ENCODE measurements around the gene SWAP70.

SWAP70 gene

GRCh38 chr11:9657531-9657930, 6.3 kb upstream of the SWAP70 start:
- DNase-seq (ENCODE audit: low spot score), result no peak
- ChIA-PET POLR2A (ENCODE audit: low non-redundant PET) (no interaction called here), CTCF (no interaction called here)
- no peak for TF ChIP-seq CTCF (conservative IDR thresholded peaks at IDR 0.05; ENCODE audit: low read depth)
- no peak overlapping the region for H3K27ac ChIP-seq

- no peak overlapping the region for H3K27ac ChIP-seq
- peak; percentile 20 for DNase-seq (ENCODE audit: low spot score)
- TF ChIP-seq CTCF (conservative IDR thresholded peaks at IDR 0.05; ENCODE audit: low read depth), result no peak
- CTCF ChIA-PET, result interaction anchor here (0.7 kb wide), 1 partner anchor 746 kb away, joined by 11 read pairs; no protein-coding TSS in a partner anchor
- POLR2A ChIA-PET (ENCODE audit: low non-redundant PET), result no interaction called here
Observed at GRCh38 chr11:9660886-9661285, 3.0 kb upstream of the SWAP70 start.

- ChIA-PET CTCF (no interaction called here), POLR2A (ENCODE audit: low non-redundant PET) (no interaction called here)
- DNase-seq (ENCODE audit: low spot score), result no peak
- no peak overlapping the region for H3K27ac ChIP-seq
- no peak for TF ChIP-seq CTCF (conservative IDR thresholded peaks at IDR 0.05; ENCODE audit: low read depth)
Observed at GRCh38 chr11:9662273-9662672, 1.6 kb upstream of the SWAP70 start.

GRCh38 chr11:9664276-9665171, 647 bp downstream of the SWAP70 start:
- TF ChIP-seq CTCF (conservative IDR thresholded peaks at IDR 0.05; ENCODE audit: low read depth), result no peak
- POLR2A ChIA-PET (ENCODE audit: low non-redundant PET), result interaction anchor here (0.7 kb wide), 1 partner anchor 94 kb away, joined by 3 read pairs; no protein-coding TSS in a partner anchor
- peak; percentile 52 for DNase-seq (ENCODE audit: low spot score)
- peak overlapping the region; percentile 88 for H3K27ac ChIP-seq
- CTCF ChIA-PET, result interaction anchor here (0.7 to 1.5 kb wide), 3 partner anchors 51 to 644 kb away, joined by 3 to 6 read pairs (median 4); no protein-coding TSS in a partner anchor

GRCh38 chr11:9665749-9666148, 1.9 kb downstream of the SWAP70 start:
- no peak for TF ChIP-seq CTCF (conservative IDR thresholded peaks at IDR 0.05; ENCODE audit: low read depth)
- H3K27ac ChIP-seq, result no peak overlapping the region
- POLR2A ChIA-PET (ENCODE audit: low non-redundant PET), result no interaction called here
- no peak for DNase-seq (ENCODE audit: low spot score)
- CTCF ChIA-PET, result interaction anchor here (0.7 kb wide), 1 partner anchor 649 kb away, joined by 3 read pairs; no protein-coding TSS in a partner anchor

GRCh38 chr11:9669954-9670353, 6.1 kb downstream of the SWAP70 start:
- ChIA-PET POLR2A (ENCODE audit: low non-redundant PET) (no interaction called here), CTCF (interaction anchor here (0.6 kb wide), 1 partner anchor 1340 kb away, joined by 3 read pairs; no protein-coding TSS in a partner anchor)
- no peak for TF ChIP-seq CTCF (conservative IDR thresholded peaks at IDR 0.05; ENCODE audit: low read depth)

More at GRCh38 chr11:9669954-9670353, 6.1 kb downstream of the SWAP70 start:
- no peak for DNase-seq (ENCODE audit: low spot score)
- no peak overlapping the region for H3K27ac ChIP-seq
